Measurements from ENCODE around the gene ACTL7B.
A peak's percentile ranks its signal among the peaks of the same experiment; 100 is the strongest.
"Not testable (repeated sequence)": the region's sequence is repeated elsewhere in the genome, so short reads cannot be mapped to it uniquely, and the experiment has no call there.

Gene ACTL7B

GRCh38 chr9:108855888-108856287, at the start of gene ACTL7B:
Gene ACTL7B (minus strand): TSS chr9:108855986. CDS start chr9:108855930, 56 bp downstream.
- DNase-seq (ENCODE audit: low spot score) = no peak

- no peak for DNase-seq (ENCODE audit: low spot score)
These were observed 49.7 kb upstream of the ACTL7B start for GRCh38 chr9:108905494-108905893.

- no peak for DNase-seq (ENCODE audit: low spot score)
These were observed 48.4 kb upstream of the ACTL7B start for GRCh38 chr9:108904161-108904560.

- DNase-seq (ENCODE audit: low spot score) = no peak
These were observed 47.8 kb upstream of the ACTL7B start for GRCh38 chr9:108903420-108904103.

- DNase-seq (ENCODE audit: low spot score) = no peak
These were observed 44.4 kb upstream of the ACTL7B start for GRCh38 chr9:108900176-108900575.

GRCh38 chr9:108899023-108899695, 43.4 kb upstream of the ACTL7B start:
- DNase-seq (ENCODE audit: low spot score) = not testable (repeated sequence)

- no peak for DNase-seq (ENCODE audit: low spot score)
These were observed 41.7 kb upstream of the ACTL7B start for GRCh38 chr9:108897324-108898096.

- peak; percentile 46 for DNase-seq (ENCODE audit: low spot score)
These were observed 38.6 kb upstream of the ACTL7B start for GRCh38 chr9:108894225-108894997.

- peak; percentile 39 for DNase-seq (ENCODE audit: low spot score)
These were observed 33.9 kb upstream of the ACTL7B start for GRCh38 chr9:108889649-108890067.

- DNase-seq (ENCODE audit: low spot score) = not testable (repeated sequence)
These were observed 30.9 kb upstream of the ACTL7B start for GRCh38 chr9:108886594-108887271.

GRCh38 chr9:108885643-108886348, 30.0 kb upstream of the ACTL7B start:
- DNase-seq (ENCODE audit: low spot score) = peak; percentile 77

- no peak for DNase-seq (ENCODE audit: low spot score)
These were observed 28.9 kb upstream of the ACTL7B start for GRCh38 chr9:108884701-108885100.

GRCh38 chr9:108883085-108883484, 27.3 kb upstream of the ACTL7B start:
- DNase-seq (ENCODE audit: low spot score) = no peak

- DNase-seq (ENCODE audit: low spot score) = no peak
These were observed 26.5 kb upstream of the ACTL7B start for GRCh38 chr9:108882052-108882888.

- no peak for DNase-seq (ENCODE audit: low spot score)
These were observed 25.0 kb upstream of the ACTL7B start for GRCh38 chr9:108880738-108881316.

- no peak for DNase-seq (ENCODE audit: low spot score)
These were observed 21.7 kb upstream of the ACTL7B start for GRCh38 chr9:108877524-108877923.

GRCh38 chr9:108876425-108876824, 20.6 kb upstream of the ACTL7B start:
- DNase-seq (ENCODE audit: low spot score) = no peak

GRCh38 chr9:108874058-108874788, 18.4 kb upstream of the ACTL7B start:
- no peak for DNase-seq (ENCODE audit: low spot score)

Measured in HuH-7 (cell line).